Keratinocyte (primary cell): ENCODE measurements around the gene CADM2. TPM values are rescaled to one million over a fixed set of nuclear protein-coding genes. Genes with fewer than 3 reads are reported as not detected.

Experiments used
- DNase-seq: peaks from one replicate; pipeline ENCODE4 v3.0.0-alpha.2; 2011; ENCODE audit warnings: low read depth, missing footprints, low spot score
- FAIRE-seq: peaks from 2 replicates; lab custom pipeline; 2011; peaks lifted over from hg19 to GRCh38; lab: Jason Lieb, UNC
- H2AFZ ChIP-seq: 2 replicates; pipeline ENCODE4 v1.6.0; 2012; ENCODE audit warnings: low read length, control low read depth, inconsistent platforms; ENCODE audit not compliant: control insufficient read depth
- H3K27ac ChIP-seq: 2 replicates; pipeline ENCODE4 v1.5.1; 2011; ENCODE audit warnings: low read length; ENCODE audit not compliant: control insufficient read depth, insufficient read depth
- H3K27me3 ChIP-seq: 3 replicates; pipeline ENCODE4 v1.6.0; 2011; ENCODE audit warnings: low read length; ENCODE audit not compliant: control insufficient read depth, insufficient read depth; ENCODE audit errors: extremely low read depth
- H3K36me3 ChIP-seq, 2 experiments: 2 replicates in 1 of 2; 3 replicates in 1 of 2; pipeline ENCODE4 v1.5.1; 2011; ENCODE audit warnings: low read length in 2 of 2, mild to moderate bottlenecking in 1 of 2; ENCODE audit not compliant: control insufficient read depth in 2 of 2, insufficient read depth in 2 of 2; ENCODE audit errors: extremely low read depth in 1 of 2
- H3K4me1 ChIP-seq: 3 replicates; pipeline ENCODE4 v1.5.1; 2011; ENCODE audit warnings: low read length; ENCODE audit not compliant: control insufficient read depth, insufficient read depth; ENCODE audit errors: extremely low read depth
- H3K4me2 ChIP-seq: 3 replicates; pipeline ENCODE4 v1.6.0; 2011; ENCODE audit warnings: low read depth, low read length; ENCODE audit not compliant: control insufficient read depth, insufficient read depth; ENCODE audit errors: extremely low read depth
- H3K4me3 ChIP-seq, 3 experiments: fragments of 200-600 bp in 1 of 3; sonication (generic) in 1 of 3; 2 replicates in 2 of 3; 3 replicates in 1 of 3; pipeline ENCODE4 v1.5.1; 2011 to 2016; ENCODE audit warnings: low read length in 3 of 3, mild to moderate bottlenecking in 3 of 3, control low read depth in 2 of 3, inconsistent platforms in 1 of 3, low read depth in 1 of 3, mixed read lengths in 1 of 3, mixed run types in 1 of 3, moderate library complexity in 1 of 3; ENCODE audit not compliant: control insufficient read depth in 2 of 3, insufficient read depth in 2 of 3; ENCODE audit errors: extremely low read depth in 1 of 3
- H3K79me2 ChIP-seq: 2 replicates; pipeline ENCODE4 v1.6.0; 2012; ENCODE audit warnings: low read length; ENCODE audit not compliant: control insufficient read depth, insufficient read depth
- H3K9ac ChIP-seq: 3 replicates; pipeline ENCODE4 v1.6.0; 2011; ENCODE audit warnings: low read length; ENCODE audit not compliant: control insufficient read depth, insufficient read depth; ENCODE audit errors: extremely low read depth
- H3K9me1 ChIP-seq: 3 replicates; pipeline ENCODE4 v1.6.0; 2011; ENCODE audit warnings: low read length; ENCODE audit not compliant: control insufficient read depth, insufficient read depth; ENCODE audit errors: extremely low read depth
- H3K9me3 ChIP-seq: 2 replicates; pipeline ENCODE4 v1.5.1; 2012; ENCODE audit warnings: low read depth, low read length; ENCODE audit not compliant: control insufficient read depth
- H4K20me1 ChIP-seq: 3 replicates; pipeline ENCODE4 v1.6.0; 2011; ENCODE audit warnings: low read length; ENCODE audit not compliant: control insufficient read depth, insufficient read depth; ENCODE audit errors: extremely low read depth
- CTCF ChIP-seq, 3 experiments: IDR thresholded peaks in 1 of 3; conservative IDR thresholded peaks in 1 of 3; optimal IDR thresholded peaks in 1 of 3; 2 replicates in 2 of 3; 3 replicates in 1 of 3; pipeline versions ENCODE3 to v1.5.1; 2011; ENCODE audit warnings: low read length in 3 of 3, mild to moderate bottlenecking in 3 of 3, moderate library complexity in 2 of 3, control low read depth in 1 of 3, inconsistent platforms in 1 of 3; ENCODE audit not compliant: insufficient read depth in 2 of 3; ENCODE audit errors: extremely low read depth in 1 of 3
- EZH2 ChIP-seq: IDR thresholded peaks from one replicate; pipeline ENCODE4 v1.6.1; 2012; ENCODE audit warnings: inconsistent platforms, mild to moderate bottlenecking, low read length, moderate library complexity
- dilution Hi-C: fragments of 300-500 bp; cut with MboI; formaldehyde crosslinking; loops from one replicate; pipeline ENCODE4 v1.7.0; 2020; ENCODE audit warnings: low sequenced_read_pairs; ENCODE audit not compliant: extremely low pct_ligation_motif_present
- polyA plus RNA-seq, 5 experiments: library from polyadenylated mRNA; depleted of rRNA in 3 of 5; stranded (reverse) in 3 of 5; stranded (forward) in 1 of 5; unstranded in 1 of 5; fragments of >200 nt; gene quantifications; 1 replicate in 1 of 5; 2 replicates in 3 of 5; 3 replicates in 1 of 5; pipeline versions ENCODE4 v1.2.1 to v1.2.3, GENCODE V29; 2011 to 2012; ENCODE audit warnings: missing spikeins in 2 of 5, low read depth in 1 of 5, low replicate concordance in 1 of 5

CADM2 gene
- polyA plus RNA-seq, 1 donor (not counting 4 experiments of a cell fraction or from before 2014, with no cell fraction given) = not detected

- FAIRE-seq (no peak), DNase-seq (no peak)
- no peak overlapping the region for H3K4me3 ChIP-seq
- H3K9me3 ChIP-seq = no peaks in the 10 kb centered on the region
- TF ChIP-seq EZH2 = no peak
- no peak for TF ChIP-seq CTCF (optimal IDR thresholded peaks at IDR 0.05 in 1 of 3, IDR thresholded peaks at IDR 0.05 in 1 of 3, conservative IDR thresholded peaks at IDR 0.05 in 1 of 3; ENCODE audit: extremely low read depth in 1 of 3, insufficient read depth in 2 of 3, low read length in 3 of 3)
- no peak overlapping the region for H3K27ac ChIP-seq
- H3K4me1 ChIP-seq = no peaks in the 10 kb centered on the region
- H4K20me1 ChIP-seq = no peaks in the 10 kb centered on the region
- dilution Hi-C loops = no loop called here
- H3K4me2 ChIP-seq = no peak overlapping the region
- no peak overlapping the region for H3K9ac ChIP-seq
- H3K36me3 ChIP-seq = no peaks in the 10 kb centered on the region
- H3K27me3 ChIP-seq = no peaks in the 10 kb centered on the region
- H2AFZ ChIP-seq = no peak overlapping the region
- no peaks in the 10 kb centered on the region for H3K9me1 ChIP-seq
- no peaks in the 10 kb centered on the region for H3K79me2 ChIP-seq
Measured at GRCh38 chr3:85251766-85252165, 293.0 kb downstream of the CADM2 start.

DNA sequence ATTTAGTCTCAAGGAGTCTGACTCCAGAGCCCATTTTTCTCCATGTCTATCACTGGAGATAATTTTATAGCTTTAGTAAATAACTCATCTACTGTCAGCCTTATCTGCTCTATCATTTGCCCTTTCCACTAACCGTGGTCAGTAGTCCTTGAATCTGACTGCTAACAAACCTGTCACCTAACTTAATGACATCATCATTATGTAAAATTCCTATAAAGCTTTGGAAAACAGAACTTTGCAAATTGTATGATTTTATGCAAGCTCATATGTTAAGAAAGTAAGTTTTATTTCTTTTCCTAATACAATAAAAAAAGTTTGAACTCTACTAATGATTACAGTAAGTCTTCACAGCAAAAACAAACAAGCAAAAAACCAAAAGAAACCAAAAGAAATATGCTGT, 293.9 kb downstream of the CADM2 start:
- no peaks in the 10 kb centered on the region for H3K79me2 ChIP-seq
- H3K4me2 ChIP-seq = no peak overlapping the region
- no peak overlapping the region for H3K27ac ChIP-seq
- no peaks in the 10 kb centered on the region for H3K9me1 ChIP-seq
- no peak overlapping the region for H3K9ac ChIP-seq
- no peak for DNase-seq
- no peaks in the 10 kb centered on the region for H3K27me3 ChIP-seq
- no peak overlapping the region for H2AFZ ChIP-seq
- dilution Hi-C loops = no loop called here
- no peaks in the 10 kb centered on the region for H3K36me3 ChIP-seq
- no peak for FAIRE-seq
- TF ChIP-seq CTCF (optimal IDR thresholded peaks at IDR 0.05 in 1 of 3, IDR thresholded peaks at IDR 0.05 in 1 of 3, conservative IDR thresholded peaks at IDR 0.05 in 1 of 3; ENCODE audit: extremely low read depth in 1 of 3, insufficient read depth in 2 of 3, low read length in 3 of 3) (no peak), EZH2 (no peak)
- H4K20me1 ChIP-seq = no peaks in the 10 kb centered on the region
- no peaks in the 10 kb centered on the region for H3K9me3 ChIP-seq
- H3K4me1 ChIP-seq = no peaks in the 10 kb centered on the region
- H3K4me3 ChIP-seq = no peak overlapping the region
